ENCODE measurements around the gene BICD1. TPM values are rescaled to one million over a fixed set of nuclear protein-coding genes. Genes with fewer than 3 reads are reported as not detected.

Gene BICD1
- total RNA-seq, 6 experiments from 2014 or later = 1.0 to 4.9 (median 2.1) TPM

DNA sequence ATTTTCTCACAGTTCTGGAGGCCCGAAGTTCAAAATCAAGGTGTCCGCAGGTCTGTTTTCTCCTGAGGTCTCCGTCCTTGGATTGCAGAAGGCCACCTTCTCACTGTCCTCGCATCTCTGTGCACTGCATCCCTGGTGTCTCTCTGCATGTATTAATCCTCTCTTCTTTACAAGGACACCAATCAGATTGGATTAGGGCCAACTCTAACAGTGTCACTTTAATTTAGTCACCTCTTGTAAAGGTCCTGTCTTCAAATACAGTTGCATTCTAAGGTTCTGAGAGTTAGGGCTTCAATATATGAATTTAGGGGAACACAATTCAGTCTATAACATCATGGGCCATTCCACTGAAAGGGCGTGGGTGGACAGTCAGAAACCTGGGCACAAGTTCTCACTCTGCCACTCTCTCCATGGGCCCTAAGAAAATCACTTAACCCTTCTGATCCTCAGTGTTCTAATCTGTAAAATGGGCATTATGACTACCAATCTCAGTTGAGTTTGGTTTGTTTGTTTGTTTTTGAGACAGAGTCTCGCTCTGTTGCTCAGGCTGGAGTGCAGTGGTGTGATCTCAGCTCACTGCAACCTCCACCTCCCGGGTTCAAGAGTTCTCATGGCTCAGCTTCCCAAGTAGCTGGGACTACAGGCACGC lies 251.1 kb downstream of the BICD1 start:
- H3K4me3 ChIP-seq = no peak overlapping the region
- DNase-seq = no peak
- intact Hi-C loops (cut with DNase I) = no loop called here
- H3K4me1 ChIP-seq = no peaks in the 10 kb centered on the region
- H3K9me3 ChIP-seq = no peaks in the 10 kb centered on the region
- ATAC-seq = no peak
- TF ChIP-seq, protein P1, sequence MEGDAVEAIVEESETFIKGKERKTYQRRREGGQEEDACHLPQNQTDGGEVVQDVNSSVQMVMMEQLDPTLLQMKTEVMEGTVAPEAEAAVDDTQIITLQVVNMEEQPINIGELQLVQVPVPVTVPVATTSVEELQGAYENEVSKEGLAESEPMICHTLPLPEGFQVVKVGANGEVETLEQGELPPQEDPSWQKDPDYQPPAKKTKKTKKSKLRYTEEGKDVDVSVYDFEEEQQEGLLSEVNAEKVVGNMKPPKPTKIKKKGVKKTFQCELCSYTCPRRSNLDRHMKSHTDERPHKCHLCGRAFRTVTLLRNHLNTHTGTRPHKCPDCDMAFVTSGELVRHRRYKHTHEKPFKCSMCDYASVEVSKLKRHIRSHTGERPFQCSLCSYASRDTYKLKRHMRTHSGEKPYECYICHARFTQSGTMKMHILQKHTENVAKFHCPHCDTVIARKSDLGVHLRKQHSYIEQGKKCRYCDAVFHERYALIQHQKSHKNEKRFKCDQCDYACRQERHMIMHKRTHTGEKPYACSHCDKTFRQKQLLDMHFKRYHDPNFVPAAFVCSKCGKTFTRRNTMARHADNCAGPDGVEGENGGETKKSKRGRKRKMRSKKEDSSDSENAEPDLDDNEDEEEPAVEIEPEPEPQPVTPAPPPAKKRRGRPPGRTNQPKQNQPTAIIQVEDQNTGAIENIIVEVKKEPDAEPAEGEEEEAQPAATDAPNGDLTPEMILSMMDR (IDR thresholded peaks at IDR 0.05) = no peak
- TF ChIP-seq POLR2A (IDR thresholded peaks at IDR 0.05) = no peak
- no peak overlapping the region for H3K27ac ChIP-seq
- 90% methylated on average over 8 of the region's 8 CpGs for WGBS (ENCODE audit: insufficient coverage, low coverage, low lambda C conversion rate, missing lambda C conversion rate)
- H3K27me3 ChIP-seq = no peaks in the 10 kb centered on the region
- H3K36me3 ChIP-seq = no peaks in the 10 kb centered on the region

- ATAC-seq (no peak), DNase-seq (no peak)
- TF ChIP-seq POLR2A (IDR thresholded peaks at IDR 0.05) = no peak
- TF ChIP-seq, protein P1 (IDR thresholded peaks at IDR 0.05) = no peak
- no peaks in the 10 kb centered on the region for H3K27me3 ChIP-seq
- H3K27ac ChIP-seq = no peak overlapping the region
- WGBS (ENCODE audit: insufficient coverage, low coverage, low lambda C conversion rate, missing lambda C conversion rate) = 73% methylated on average over 6 of the region's 6 CpGs
- no peak overlapping the region for H3K4me3 ChIP-seq
- no peaks in the 10 kb centered on the region for H3K36me3 ChIP-seq
- peaks cover 0 to 3% (median 1%) of the 10 kb centered on the region in 4 donors for H3K4me1 ChIP-seq
- intact Hi-C loops (cut with DNase I) = loop anchor here (5.0 to 10.0 kb wide), 2 partner anchors 294 to 301 kb away; no protein-coding TSS in a partner anchor
- H3K9me3 ChIP-seq = no peaks in the 10 kb centered on the region
These were observed 254.3 kb downstream of the BICD1 start for GRCh38 chr12:32360956-32361355.

DNA sequence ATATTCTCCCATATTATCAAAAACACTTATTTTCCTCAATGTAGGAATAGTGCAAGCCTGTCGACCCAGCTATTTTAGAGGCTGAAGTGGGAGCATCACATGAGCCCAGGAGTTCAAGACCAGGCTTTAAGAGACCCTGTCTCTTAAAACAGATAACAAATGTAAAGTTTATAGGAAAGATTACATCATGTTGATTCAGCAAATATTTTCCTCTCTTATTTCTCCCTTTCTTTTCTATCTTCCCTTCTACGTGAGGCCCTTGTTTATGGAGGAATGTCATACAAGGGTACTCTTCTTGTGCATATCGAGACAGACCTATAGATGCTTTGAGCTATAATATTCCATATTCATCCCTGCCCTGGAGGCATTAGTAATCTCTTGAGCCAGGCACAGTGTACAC lies 256.2 kb downstream of the BICD1 start:
- intact Hi-C loops (cut with DNase I) = loop anchor here (5.0 to 10.0 kb wide), 2 partner anchors 292 to 299 kb away; no protein-coding TSS in a partner anchor

GRCh38 chr12:32365473-32366064 lies 258.9 kb downstream of the BICD1 start:
- peak in 1 of 3 donors; percentile 66 for DNase-seq
- intact Hi-C loops (cut with DNase I) = loop anchor here in 1 of 2 donors (10.0 kb wide), 1 partner anchor 289 kb away; no protein-coding TSS in a partner anchor

More for the DNA sequence above, 256.2 kb downstream of the BICD1 start:
- Histone ChIP-seq H3K4me1 (peaks cover 0 to 6% (median 3%) of the 10 kb centered on the region in 4 donors), H3K27me3 (no peaks in the 10 kb centered on the region), H3K4me3 (no peak overlapping the region), H3K36me3 (no peaks in the 10 kb centered on the region), H3K9me3 (no peaks in the 10 kb centered on the region), H3K27ac (no peak overlapping the region)
- TF ChIP-seq POLR2A (IDR thresholded peaks at IDR 0.05) = no peak
- TF ChIP-seq, protein P1 (IDR thresholded peaks at IDR 0.05) = no peak
- no peak for ATAC-seq
- no peak for DNase-seq
- 67% methylated on average over 3 of the region's 3 CpGs for WGBS (ENCODE audit: insufficient coverage, low coverage, low lambda C conversion rate, missing lambda C conversion rate)

More at GRCh38 chr12:32365473-32366064, 258.9 kb downstream of the BICD1 start:
- H3K27me3 ChIP-seq = no peaks in the 10 kb centered on the region
- no peaks in the 10 kb centered on the region for H3K36me3 ChIP-seq
- H3K9me3 ChIP-seq = no peaks in the 10 kb centered on the region
- TF ChIP-seq POLR2A (IDR thresholded peaks at IDR 0.05) = no peak
- TF ChIP-seq, protein P1 (IDR thresholded peaks at IDR 0.05) = peak; percentile 80 to 94 (median 82)
- no peak overlapping the region for H3K4me3 ChIP-seq
- H3K27ac ChIP-seq = no peak overlapping the region
- WGBS (ENCODE audit: insufficient coverage, low coverage, low lambda C conversion rate, missing lambda C conversion rate) = 42% methylated on average over 5 of the region's 5 CpGs
- ATAC-seq = peak; percentile 91 to 96 (median 94)
- peaks cover 0 to 6% (median 3%) of the 10 kb centered on the region in 4 donors for H3K4me1 ChIP-seq

All from right lobe of liver (tissue), 6 donors.